Natural killer cell treated with Interleukin-12 subunit alpha and Interleukin-12 subunit beta and Interleukin-15 and Interleukin-18, amount 100 ng/mL, for 72 hours (primary cell): ENCODE data around the gene GPR4. TPM values are rescaled to one million over a fixed set of nuclear protein-coding genes. Genes with fewer than 3 reads are reported as not detected.
"Not testable (repeated sequence)": the region's sequence is repeated elsewhere in the genome, so short reads cannot be mapped to it uniquely, and the experiment has no call there.

Source experiments
- ATAC-seq, 2 donors: fragments of 150-1000 bp; cut with Tn5 transposase in 1 of 2; sonication (Bioruptor Pico), chemical (Tn5 transposase) in 1 of 2; 2 replicates each; pipeline ENCODE4 v1.10.0; 2021
- DNase-seq: peaks from one replicate; pipeline ENCODE4 v3.0.0; 2022; ENCODE audit warnings: low spot score
- H3K27ac Mint-ChIP-seq, 2 donors: 1 replicate in 1 of 2; 2 replicates in 1 of 2; pipeline ENCODE4 v1.8.0; 2022; ENCODE audit warnings: mixed read lengths in 2 of 2, mild to moderate bottlenecking in 1 of 2, moderate library complexity in 1 of 2
- H3K27me3 Mint-ChIP-seq, 2 donors: 1 replicate in 1 of 2; 2 replicates in 1 of 2; pipeline ENCODE4 v1.8.0; 2022; ENCODE audit warnings: mixed read lengths in 2 of 2
- H3K36me3 Mint-ChIP-seq: one replicate; pipeline ENCODE4 v1.8.0; 2022; ENCODE audit warnings: mixed read lengths
- H3K4me1 Mint-ChIP-seq, 2 donors: 1 replicate in 1 of 2; 2 replicates in 1 of 2; pipeline ENCODE4 v1.8.0; 2022; ENCODE audit warnings: low read depth in 2 of 2, mixed read lengths in 2 of 2, mild to moderate bottlenecking in 1 of 2
- H3K4me3 Mint-ChIP-seq: one replicate; pipeline ENCODE4 v1.8.0; 2022; ENCODE audit warnings: mixed read lengths
- H3K9me3 Mint-ChIP-seq: 2 replicates; pipeline ENCODE4 v1.8.0; 2022; ENCODE audit warnings: mixed read lengths
- total RNA-seq, 2 donors: library from RNA; stranded (reverse); gene quantifications; one replicate each; pipeline ENCODE4 v1.2.3, GENCODE V29; 2022

Gene GPR4
- total RNA-seq, 2 donors from 2014 or later: 0.24 TPM; not detected in 1

- no peaks in the 10 kb centered on the region for H3K27me3 Mint-ChIP-seq
- peaks cover 10% of the 10 kb centered on the region for H3K36me3 Mint-ChIP-seq
- peak overlapping the region; percentile 92 for H3K4me3 Mint-ChIP-seq
- H3K27ac Mint-ChIP-seq: peak overlapping the region; percentile 93 to 94
- H3K9me3 Mint-ChIP-seq: peaks cover 4% of the 10 kb centered on the region
- ATAC-seq: no peak
- peaks cover 31 to 35% of the 10 kb centered on the region in 2 donors for H3K4me1 Mint-ChIP-seq
- DNase-seq: no peak
Measured at GRCh38 chr19:45637890-45638667, 36.1 kb upstream of the GPR4 start.

- H3K27me3 Mint-ChIP-seq: no peaks in the 10 kb centered on the region
- H3K27ac Mint-ChIP-seq: peak overlapping the region in 1 of 2 donors; percentile 43
- H3K9me3 Mint-ChIP-seq: peaks cover 4% of the 10 kb centered on the region
- DNase-seq (no peak), ATAC-seq (no peak)
- no peak overlapping the region for H3K4me3 Mint-ChIP-seq
- H3K4me1 Mint-ChIP-seq: peaks cover 25 to 29% of the 10 kb centered on the region in 2 donors
- peaks cover 10% of the 10 kb centered on the region for H3K36me3 Mint-ChIP-seq
Measured at GRCh38 chr19:45636902-45637301, 34.9 kb upstream of the GPR4 start.

- Mint-ChIP-seq H3K27me3 (no peaks in the 10 kb centered on the region), H3K27ac (peak overlapping the region in 1 of 2 donors; percentile 43), H3K36me3 (peaks cover 7% of the 10 kb centered on the region), H3K4me1 (peaks cover 21 to 23% of the 10 kb centered on the region in 2 donors), H3K4me3 (no peak overlapping the region), H3K9me3 (peaks cover 3% of the 10 kb centered on the region)
- no peak for DNase-seq
- no peak for ATAC-seq
Measured at GRCh38 chr19:45636275-45636674, 34.3 kb upstream of the GPR4 start.

GRCh38 chr19:45632468-45633196, 30.6 kb upstream of the GPR4 start:
- H3K4me1 Mint-ChIP-seq: peaks cover 6 to 20% of the 10 kb centered on the region in 2 donors
- DNase-seq: no peak
- H3K4me3 Mint-ChIP-seq: peak overlapping the region; percentile 66
- peak in 1 of 2 donors; percentile 39 for ATAC-seq
- H3K27ac Mint-ChIP-seq: peak overlapping the region; percentile 60 to 94
- H3K27me3 Mint-ChIP-seq: no peaks in the 10 kb centered on the region
- H3K9me3 Mint-ChIP-seq: no peaks in the 10 kb centered on the region
- no peaks in the 10 kb centered on the region for H3K36me3 Mint-ChIP-seq

GRCh38 chr19:45630463-45630862, 28.5 kb upstream of the GPR4 start:
- ATAC-seq: peak; percentile 92 to 95
- Mint-ChIP-seq H3K27ac (peak overlapping the region; percentile 91 to 94), H3K4me3 (peak overlapping the region; percentile 41)

GRCh38 chr19:45629704-45630103, 27.7 kb upstream of the GPR4 start:
- peaks cover 6% of the 10 kb centered on the region for H3K36me3 Mint-ChIP-seq
- ATAC-seq: peak; percentile 61 to 62

More at GRCh38 chr19:45630463-45630862, 28.5 kb upstream of the GPR4 start:
- peak; percentile 78 for DNase-seq
- no peaks in the 10 kb centered on the region for H3K27me3 Mint-ChIP-seq
- H3K36me3 Mint-ChIP-seq: peaks cover 3% of the 10 kb centered on the region
- H3K4me1 Mint-ChIP-seq: peaks cover 10 to 25% of the 10 kb centered on the region in 2 donors
- no peaks in the 10 kb centered on the region for H3K9me3 Mint-ChIP-seq

GRCh38 chr19:45628219-45628618, 26.2 kb upstream of the GPR4 start:
- ATAC-seq, H3K9me3 Mint-ChIP-seq, H3K27me3 Mint-ChIP-seq, H3K4me3 Mint-ChIP-seq, DNase-seq: not testable (repeated sequence)
- H3K4me1 Mint-ChIP-seq: peaks cover 20 to 34% of the 10 kb centered on the region in 2 donors
- H3K27ac Mint-ChIP-seq: peak overlapping the region; percentile 91 to 94
- peaks cover 15% of the 10 kb centered on the region for H3K36me3 Mint-ChIP-seq

More at GRCh38 chr19:45629704-45630103, 27.7 kb upstream of the GPR4 start:
- no peak for DNase-seq
- H3K27me3 Mint-ChIP-seq: no peaks in the 10 kb centered on the region
- peak overlapping the region; percentile 80 for H3K4me3 Mint-ChIP-seq
- no peaks in the 10 kb centered on the region for H3K9me3 Mint-ChIP-seq
- peak overlapping the region; percentile 91 to 94 for H3K27ac Mint-ChIP-seq
- peaks cover 12 to 27% of the 10 kb centered on the region in 2 donors for H3K4me1 Mint-ChIP-seq

GRCh38 chr19:45623984-45624383, 22.0 kb upstream of the GPR4 start:
- DNase-seq (no peak), ATAC-seq (no peak)
- Mint-ChIP-seq H3K4me3 (no peak overlapping the region), H3K4me1 (peaks cover 14 to 23% of the 10 kb centered on the region in 2 donors), H3K27ac (peak overlapping the region; percentile 3 to 13), H3K36me3 (peaks cover 23% of the 10 kb centered on the region), H3K9me3 (no peaks in the 10 kb centered on the region), H3K27me3 (no peaks in the 10 kb centered on the region)

GRCh38 chr19:45621976-45622503, 20.0 kb upstream of the GPR4 start:
- ATAC-seq (no peak), DNase-seq (no peak)
- Mint-ChIP-seq H3K27me3 (no peaks in the 10 kb centered on the region), H3K4me1 (peaks cover 14 to 15% of the 10 kb centered on the region in 2 donors), H3K9me3 (no peaks in the 10 kb centered on the region), H3K27ac (peak overlapping the region in 1 of 2 donors; percentile 2), H3K4me3 (no peak overlapping the region), H3K36me3 (peaks cover 23% of the 10 kb centered on the region)

- H3K27me3 Mint-ChIP-seq: no peaks in the 10 kb centered on the region
Measured at GRCh38 chr19:45621389-45621788, 19.4 kb upstream of the GPR4 start.

GRCh38 chr19:45616704-45617017, 14.6 kb upstream of the GPR4 start:
- no peak for DNase-seq
- no peak for ATAC-seq
- H3K9me3 Mint-ChIP-seq: no peaks in the 10 kb centered on the region
- H3K36me3 Mint-ChIP-seq: peaks cover 18% of the 10 kb centered on the region
- peak overlapping the region in 1 of 2 donors; percentile 9 for H3K27ac Mint-ChIP-seq
- H3K27me3 Mint-ChIP-seq: no peaks in the 10 kb centered on the region
- no peak overlapping the region for H3K4me3 Mint-ChIP-seq
- H3K4me1 Mint-ChIP-seq: peaks cover 19 to 22% of the 10 kb centered on the region in 2 donors

More at GRCh38 chr19:45621389-45621788, 19.4 kb upstream of the GPR4 start:
- H3K36me3 Mint-ChIP-seq: peaks cover 23% of the 10 kb centered on the region
- ATAC-seq: peak; percentile 28 to 43
- peak overlapping the region in 1 of 2 donors; percentile 2 for H3K27ac Mint-ChIP-seq
- H3K4me1 Mint-ChIP-seq: peaks cover 14 to 18% of the 10 kb centered on the region in 2 donors
- no peak for DNase-seq
- no peak overlapping the region for H3K4me3 Mint-ChIP-seq
- H3K9me3 Mint-ChIP-seq: no peaks in the 10 kb centered on the region

- Mint-ChIP-seq H3K36me3 (peaks cover 18% of the 10 kb centered on the region), H3K4me3 (no peak overlapping the region), H3K4me1 (peaks cover 19 to 22% of the 10 kb centered on the region in 2 donors), H3K27ac (peak overlapping the region; percentile 24 to 60), H3K9me3 (no peaks in the 10 kb centered on the region), H3K27me3 (no peaks in the 10 kb centered on the region)
- DNase-seq (peak; percentile 66), ATAC-seq (peak; percentile 71 to 77)
Measured at GRCh38 chr19:45615795-45616703, 14.0 kb upstream of the GPR4 start.

GRCh38 chr19:45615056-45615455, 13.0 kb upstream of the GPR4 start:
- not testable (repeated sequence) for H3K9me3 Mint-ChIP-seq, ATAC-seq, H3K4me3 Mint-ChIP-seq, DNase-seq, H3K27me3 Mint-ChIP-seq
- peaks cover 19 to 22% of the 10 kb centered on the region in 2 donors for H3K4me1 Mint-ChIP-seq
- H3K36me3 Mint-ChIP-seq: peaks cover 18% of the 10 kb centered on the region
- peak overlapping the region; percentile 98 for H3K27ac Mint-ChIP-seq
